SK-N-SH (cell line): ENCODE results near the gene TMEM163. TPM values are rescaled to one million over a fixed set of nuclear protein-coding genes. Genes with fewer than 3 reads are reported as not detected.
A peak's percentile ranks its signal among the peaks of the same experiment; 100 is the strongest.
"Not testable (repeated sequence)": the region's sequence is repeated elsewhere in the genome, so short reads cannot be mapped to it uniquely, and the experiment has no call there.

Experiments used
- CTCF ChIA-PET: fragments of 300-600, 350-600 bp; formaldehyde crosslinking; extraction: SDS; loops from one replicate; lab custom pipeline; 2021; lab: Yijun Ruan, JAX
- POLR2A ChIA-PET: fragments of 350-600 bp; sonication (Branson Sonifier 250); formaldehyde crosslinking; extraction: SDS; loops from one replicate; lab custom pipeline; 2020; ENCODE audit warnings: antibody characterized with exemption, inconsistent platforms; lab: Yijun Ruan, JAX
- DNase-seq: peaks from one replicate; pipeline ENCODE4 v3.0.0; 2012
- H2AFZ ChIP-seq: fragments of 200-600 bp; sonication (generic); 2 replicates; pipeline ENCODE4 v1.8.1; 2016; ENCODE audit warnings: antibody characterized with exemption, mild to moderate bottlenecking, low read depth
- H3F3A ChIP-seq: fragments of 200-600 bp; sonication (generic); replicated peaks from 2 replicates; pipeline ENCODE3; 2016; ENCODE audit warnings: antibody characterized with exemption, mild to moderate bottlenecking; ENCODE audit not compliant: insufficient read depth
- H3K27ac ChIP-seq, 2 experiments: fragments of 200-500 bp in 1 of 2; fragments of 200-600 bp in 1 of 2; sonication (Bioruptor generic) in 1 of 2; sonication (generic), shearing (Covaris generic) in 1 of 2; 2 replicates each; pipeline versions ENCODE4 v1.5.1 to v1.6.1; 2014 to 2016; ENCODE audit warnings: low read depth in 2 of 2, inconsistent platforms in 1 of 2, low read length in 1 of 2, mild to moderate bottlenecking in 1 of 2, mixed read lengths in 1 of 2
- H3K27me3 ChIP-seq: fragments of 200-600 bp; sonication (generic), shearing (Covaris generic); 2 replicates; pipeline ENCODE4 v1.6.1; 2016; ENCODE audit warnings: mixed run types; ENCODE audit not compliant: insufficient read depth
- H3K36me3 ChIP-seq, 2 experiments: fragments of 200-500 bp in 1 of 2; fragments of 200-600 bp in 1 of 2; sonication (Bioruptor generic) in 1 of 2; sonication (generic) in 1 of 2; replicated peaks in 1 of 2; 2 replicates each; pipeline versions ENCODE3 to v1.5.1; 2014 to 2016; ENCODE audit warnings: low read length in 1 of 2, mild to moderate bottlenecking in 1 of 2; ENCODE audit not compliant: insufficient read depth in 2 of 2, control insufficient read depth in 1 of 2
- H3K4me1 ChIP-seq, 2 experiments: fragments of 200-500 bp in 1 of 2; fragments of 200-600 bp in 1 of 2; sonication (Bioruptor generic) in 1 of 2; sonication (generic), shearing (Covaris generic) in 1 of 2; 2 replicates each; pipeline versions ENCODE4 v1.5.1 to v1.6.1; 2014 to 2016; ENCODE audit warnings: low read depth in 1 of 2, low read length in 1 of 2, mixed run types in 1 of 2; ENCODE audit not compliant: insufficient read depth in 2 of 2, control insufficient read depth in 1 of 2
- H3K4me2 ChIP-seq: fragments of 200-600 bp; sonication (generic), shearing (Covaris generic); 2 replicates; pipeline ENCODE4 v1.6.1; 2017; ENCODE audit warnings: mixed run types
- H3K4me3 ChIP-seq, 2 experiments: fragments of 200-500 bp in 1 of 2; fragments of 200-600 bp in 1 of 2; sonication (Bioruptor generic) in 1 of 2; sonication (generic), shearing (Covaris generic) in 1 of 2; 2 replicates each; pipeline versions ENCODE4 v1.5.1 to v1.8.1; 2014 to 2016; ENCODE audit warnings: low read depth in 2 of 2, inconsistent platforms in 1 of 2, low read length in 1 of 2, mild to moderate bottlenecking in 1 of 2, mixed read lengths in 1 of 2, moderate library complexity in 1 of 2
- H3K79me2 ChIP-seq: fragments of 200-600 bp; sonication (generic); 2 replicates; pipeline ENCODE4 v1.8.1; 2017; ENCODE audit warnings: mild to moderate bottlenecking; ENCODE audit not compliant: insufficient read depth
- H3K9ac ChIP-seq: fragments of 200-600 bp; sonication (generic); 2 replicates; pipeline ENCODE4 v1.6.1; 2017; ENCODE audit warnings: mixed run types
- H3K9me2 ChIP-seq: fragments of 200-600 bp; sonication (generic); 2 replicates; pipeline ENCODE4 v1.6.1; 2017; ENCODE audit warnings: mixed run types
- H3K9me3 ChIP-seq: fragments of 200-600 bp; sonication (generic); 2 replicates; pipeline ENCODE4 v1.6.1; 2017; ENCODE audit warnings: mixed run types, mild to moderate bottlenecking, moderate library complexity
- H4K20me1 ChIP-seq: fragments of 200-600 bp; sonication (generic); 2 replicates; pipeline ENCODE4 v1.6.1; 2017; ENCODE audit warnings: mild to moderate bottlenecking, mixed run types; ENCODE audit not compliant: insufficient read depth
- CTCF ChIP-seq: fragments of 200-600 bp; sonication (generic); IDR thresholded peaks from 2 replicates; pipeline ENCODE4 v1.6.1; 2017; ENCODE audit warnings: antibody characterized with exemption, mild to moderate bottlenecking, moderate library complexity
- ELF1 ChIP-seq: IDR thresholded peaks from 2 replicates; pipeline ENCODE4 v1.4.0; 2012
- GABPA ChIP-seq: IDR thresholded peaks from 2 replicates; pipeline ENCODE4 v1.4.0; 2012; ENCODE audit warnings: low read depth, mild to moderate bottlenecking
- NFIC ChIP-seq: IDR thresholded peaks from 2 replicates; pipeline ENCODE4 v1.4.0; 2012; ENCODE audit warnings: borderline replicate concordance
- NRF1 ChIP-seq: IDR thresholded peaks from 2 replicates; pipeline ENCODE4 v1.6.1; 2012; ENCODE audit warnings: low read depth, mild to moderate bottlenecking, low read length
- POLR2AphosphoS5 ChIP-seq: IDR thresholded peaks from 2 replicates; pipeline ENCODE4 v1.6.1; 2012; ENCODE audit warnings: low read depth, low read length
- RFX5 ChIP-seq: IDR thresholded peaks from 2 replicates; pipeline ENCODE4 v1.6.1; 2012; ENCODE audit warnings: mild to moderate bottlenecking, improper control_type of control experiment, low read length
- SIN3A ChIP-seq: IDR thresholded peaks from 2 replicates; pipeline ENCODE4 v1.6.1; 2012; ENCODE audit warnings: low read depth, mild to moderate bottlenecking, low read length, moderate library complexity, borderline replicate concordance
- SMC3 ChIP-seq: IDR thresholded peaks from 2 replicates; pipeline ENCODE4 v1.6.1; 2012; ENCODE audit warnings: low read depth, low read length, improper control_type of control experiment
- TAF1 ChIP-seq: IDR thresholded peaks from 2 replicates; pipeline ENCODE4 v1.6.1; 2012; ENCODE audit warnings: low read depth, mild to moderate bottlenecking, low read length, moderate library complexity, borderline replicate concordance
- TCF12 ChIP-seq: IDR thresholded peaks from 2 replicates; pipeline ENCODE4 v1.4.0; 2012
- WGBS: methylation state at CpG from one replicate; pipeline ENCODE4 v1.1.6; 2017; ENCODE audit warnings: low lambda C conversion rate; 5-methylcytosine and 5-hydroxymethylcytosine counted together
- polyA plus RNA-seq, 3 experiments: library from polyadenylated mRNA; depleted of rRNA; stranded (reverse); fragments of >200 nt; gene quantifications; 2 replicates each; pipeline ENCODE4 v1.2.3, GENCODE V29; 2012
- TF ChIP-seq, protein P1 (sequence below): IDR thresholded peaks from 2 replicates; pipeline ENCODE4; 2012

Gene TMEM163
- polyA plus RNA-seq, 1 of the 3 experiments (the other 2 are of a cell fraction): not detected

GRCh38 chr2:134660626-134661402, 58.0 kb downstream of the TMEM163 start:
- no peaks in the 10 kb centered on the region for H3K27me3 ChIP-seq
- no peak for TF ChIP-seq RFX5
- TF ChIP-seq NRF1: no peak
- TF ChIP-seq POLR2AphosphoS5: no peak
- no peak for TF ChIP-seq SIN3A
- TF ChIP-seq TCF12: no peak
- TF ChIP-seq GABPA: no peak
- TF ChIP-seq, all 33 proteins: peak for 0
- no peaks in the 10 kb centered on the region for H3K79me2 ChIP-seq
- no peak overlapping the region for H2AFZ ChIP-seq
- H3K9me2 ChIP-seq: no peaks in the 10 kb centered on the region
- H3K9ac ChIP-seq: no peak overlapping the region
- H3K36me3 ChIP-seq: no peaks in the 10 kb centered on the region
- H3K4me2 ChIP-seq: no peak overlapping the region
- WGBS: 22% methylated on average over 7 of the region's 7 CpGs
- H3K4me1 ChIP-seq: no peaks in the 10 kb centered on the region; a peak in 1 of 4 replicates
- H3K27ac ChIP-seq: no peak overlapping the region
- no peak for DNase-seq
- ChIA-PET CTCF (no interaction called here), POLR2A (no interaction called here)
- H4K20me1 ChIP-seq: no peaks in the 10 kb centered on the region
- H3K9me3 ChIP-seq: no peaks in the 10 kb centered on the region
- no peak overlapping the region for H3K4me3 ChIP-seq
- H3F3A ChIP-seq: no peaks in the 10 kb centered on the region

DNA sequence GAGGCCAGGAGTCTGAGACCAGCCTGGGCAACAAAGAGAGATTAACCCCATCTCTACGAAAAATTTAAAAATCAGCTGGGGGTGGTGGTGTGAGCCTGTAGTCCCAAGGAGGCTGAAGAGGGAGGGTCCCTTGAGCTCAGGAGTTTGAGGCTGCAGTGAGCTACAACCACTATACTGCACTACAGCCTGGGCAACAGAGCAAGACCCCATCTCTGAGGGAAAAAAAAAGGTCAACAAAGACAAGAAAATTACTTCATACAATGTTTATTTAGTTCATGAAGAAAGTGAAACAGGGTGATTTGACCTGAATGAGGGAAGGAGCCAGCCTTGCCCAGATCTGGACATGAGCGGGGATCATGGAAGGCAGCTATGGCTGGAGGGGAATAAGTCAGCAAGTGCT, 59.1 kb downstream of the TMEM163 start:
- H3K4me2 ChIP-seq: no peak overlapping the region
- H3K27me3 ChIP-seq: no peaks in the 10 kb centered on the region
- H3K4me1 ChIP-seq: no peaks in the 10 kb centered on the region
- no peak overlapping the region for H2AFZ ChIP-seq
- 38% methylated on average over 2 of the region's 2 CpGs for WGBS
- H4K20me1 ChIP-seq: no peaks in the 10 kb centered on the region
- H3K27ac ChIP-seq: no peak overlapping the region
- no peaks in the 10 kb centered on the region for H3K36me3 ChIP-seq
- DNase-seq: no peak
- H3F3A ChIP-seq: no peaks in the 10 kb centered on the region
- no peak overlapping the region for H3K4me3 ChIP-seq
- no peaks in the 10 kb centered on the region for H3K9me2 ChIP-seq
- no peak for TF ChIP-seq RFX5
- no peak for TF ChIP-seq ELF1
- TF ChIP-seq SMC3: no peak
- TF ChIP-seq NFIC: no peak
- no peak for TF ChIP-seq GABPA
- TF ChIP-seq, protein P1, sequence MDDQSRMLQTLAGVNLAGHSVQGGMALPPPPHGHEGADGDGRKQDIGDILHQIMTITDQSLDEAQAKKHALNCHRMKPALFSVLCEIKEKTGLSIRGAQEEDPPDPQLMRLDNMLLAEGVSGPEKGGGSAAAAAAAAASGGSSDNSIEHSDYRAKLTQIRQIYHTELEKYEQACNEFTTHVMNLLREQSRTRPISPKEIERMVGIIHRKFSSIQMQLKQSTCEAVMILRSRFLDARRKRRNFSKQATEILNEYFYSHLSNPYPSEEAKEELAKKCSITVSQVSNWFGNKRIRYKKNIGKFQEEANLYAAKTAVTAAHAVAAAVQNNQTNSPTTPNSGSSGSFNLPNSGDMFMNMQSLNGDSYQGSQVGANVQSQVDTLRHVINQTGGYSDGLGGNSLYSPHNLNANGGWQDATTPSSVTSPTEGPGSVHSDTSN: no peak
- ChIA-PET POLR2A (no interaction called here), CTCF (no interaction called here)
- no peaks in the 10 kb centered on the region for H3K79me2 ChIP-seq
- H3K9me3 ChIP-seq: no peaks in the 10 kb centered on the region
- H3K9ac ChIP-seq: no peak overlapping the region

GRCh38 chr2:134657650-134658250, 61.0 kb downstream of the TMEM163 start:
- no peaks in the 10 kb centered on the region for H3K4me1 ChIP-seq
- H3K9me3 ChIP-seq: no peaks in the 10 kb centered on the region
- no peaks in the 10 kb centered on the region for H3K27me3 ChIP-seq
- no peak overlapping the region for H2AFZ ChIP-seq
- H3K4me3 ChIP-seq: no peak overlapping the region; a peak in 1 of 4 replicates
- POLR2A ChIA-PET: no interaction called here
- H3K9me2 ChIP-seq: no peaks in the 10 kb centered on the region
- no peaks in the 10 kb centered on the region for H3K36me3 ChIP-seq
- no peaks in the 10 kb centered on the region for H3K79me2 ChIP-seq
- H4K20me1 ChIP-seq: no peaks in the 10 kb centered on the region
- TF ChIP-seq TAF1: no peak
- peak; percentile 38 for TF ChIP-seq CTCF
- CTCF ChIA-PET: interaction anchor here (1.1 kb wide), 1 partner anchor 8 kb away, joined by 3 read pairs; no protein-coding TSS in a partner anchor
- no peak overlapping the region for H3K27ac ChIP-seq
- H3F3A ChIP-seq: no peaks in the 10 kb centered on the region
- H3K9ac ChIP-seq: no peak overlapping the region
- DNase-seq: no peak
- 49% methylated on average over 12 of the region's 12 CpGs for WGBS
- H3K4me2 ChIP-seq: no peak overlapping the region

DNA sequence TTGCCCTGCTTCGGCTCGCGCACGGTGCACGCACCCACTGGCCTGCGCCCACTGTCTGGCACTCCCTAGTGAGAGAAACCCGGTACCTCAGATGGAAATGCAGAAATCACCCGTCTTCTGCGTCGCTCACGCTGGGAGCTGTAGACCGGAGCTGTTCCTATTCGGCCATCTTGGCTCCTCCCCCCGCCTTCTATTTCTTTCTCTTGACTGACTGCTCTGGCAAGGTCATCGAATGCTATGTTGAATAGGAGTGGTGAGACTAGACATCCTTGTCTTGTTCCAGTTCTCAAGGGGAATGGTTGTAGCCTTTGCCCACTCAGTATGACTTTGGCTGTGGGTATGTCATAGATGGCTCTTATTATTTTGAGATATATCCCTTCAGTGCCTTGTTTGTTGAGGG, 62.4 kb downstream of the TMEM163 start:
- H3F3A ChIP-seq, CTCF ChIA-PET, H3K9me2 ChIP-seq, H3K4me1 ChIP-seq, H3K36me3 ChIP-seq, H3K4me2 ChIP-seq, H4K20me1 ChIP-seq, H3K79me2 ChIP-seq, H3K9me3 ChIP-seq, H3K27ac ChIP-seq, POLR2A ChIA-PET, DNase-seq, H2AFZ ChIP-seq, H3K4me3 ChIP-seq, H3K9ac ChIP-seq, H3K27me3 ChIP-seq: not testable (repeated sequence)
- 52% methylated on average over 8 of the region's 15 CpGs for WGBS
